ENCODE measurements around the gene TGFBR2. TPM values are rescaled to one million over a fixed set of nuclear protein-coding genes. Genes with fewer than 3 reads are reported as not detected.

Gene TGFBR2
- total and polyA plus RNA-seq, 2 experiments from 2014 or later, result 4.7 to 13.0 TPM

GRCh38 chr3:30643763-30644462 lies 37.5 kb downstream of the TGFBR2 start:
- Mint-ChIP-seq H3K4me1 (peaks cover 15% of the 10 kb centered on the region), H3K4me3 (no peak overlapping the region), H3K27me3 (ENCODE audit: insufficient read depth, low read depth, poor library complexity) (no peaks in the 10 kb centered on the region), H3K27ac (no peak overlapping the region), H3K9me3 (no peaks in the 10 kb centered on the region; the same call in 2 of the 3 replicates), H3K36me3 (ENCODE audit: low read depth) (peaks cover 32% of the 10 kb centered on the region)
- Histone ChIP-seq H3K4me1 (ENCODE audit: insufficient read depth) (peaks cover 11% of the 10 kb centered on the region), H3K4me3 (no peak overlapping the region), H3K79me2 (replicated peaks; ENCODE audit: insufficient read depth) (peaks cover 58% of the 10 kb centered on the region), H3K27ac (ENCODE audit: low read depth) (no peak overlapping the region), H2AFZ (no peak overlapping the region), H3F3A (replicated peaks; ENCODE audit: low read depth) (no peaks in the 10 kb centered on the region), H3K36me3 (ENCODE audit: insufficient read depth) (peaks cover 12% of the 10 kb centered on the region; the same call in 1 of the 2 replicates), H3K27me3 (ENCODE audit: insufficient read depth) (no peaks in the 10 kb centered on the region), H4K20me1 (replicated peaks; ENCODE audit: insufficient read depth) (peaks cover 6% of the 10 kb centered on the region; the same call in 1 of the 2 replicates), H3K9me2 (ENCODE audit: insufficient read depth) (no peaks in the 10 kb centered on the region; the same call in 1 of the 2 replicates), H3K4me2 (no peak overlapping the region)
- no peak for DNase-seq (ENCODE audit: low spot score)
- ATAC-seq, result no peak
- TF ChIP-seq CREB1 (CRISPR knock-in tag; IDR thresholded peaks at IDR 0.05; ENCODE audit: low read depth), result no peak
- TF ChIP-seq ZNF462 (CRISPR knock-in tag; IDR thresholded peaks at IDR 0.05), result no peak

- Histone ChIP-seq H3K4me2 (no peak overlapping the region), H3F3A (replicated peaks; ENCODE audit: low read depth) (no peaks in the 10 kb centered on the region), H2AFZ (no peak overlapping the region), H3K36me3 (ENCODE audit: insufficient read depth) (peaks cover 12% of the 10 kb centered on the region; the same call in 1 of the 2 replicates), H3K4me1 (ENCODE audit: insufficient read depth) (peaks cover 15% of the 10 kb centered on the region), H3K27me3 (ENCODE audit: insufficient read depth) (no peaks in the 10 kb centered on the region), H3K4me3 (no peak overlapping the region), H3K27ac (ENCODE audit: low read depth) (no peak overlapping the region), H3K79me2 (replicated peaks; ENCODE audit: insufficient read depth) (peaks cover 51% of the 10 kb centered on the region), H4K20me1 (replicated peaks; ENCODE audit: insufficient read depth) (peaks cover 6% of the 10 kb centered on the region; the same call in 1 of the 2 replicates), H3K9me2 (ENCODE audit: insufficient read depth) (no peaks in the 10 kb centered on the region; the same call in 1 of the 2 replicates)
- H3K4me3 Mint-ChIP-seq, result no peak overlapping the region
- ATAC-seq, result no peak
- peaks cover 32% of the 10 kb centered on the region for H3K36me3 Mint-ChIP-seq (ENCODE audit: low read depth)
- H3K9me3 Mint-ChIP-seq, result no peaks in the 10 kb centered on the region; the same call in 2 of the 3 replicates
- peaks cover 20% of the 10 kb centered on the region for H3K4me1 Mint-ChIP-seq
- DNase-seq (ENCODE audit: low spot score), result no peak
- H3K27me3 Mint-ChIP-seq (ENCODE audit: insufficient read depth, low read depth, poor library complexity), result no peaks in the 10 kb centered on the region
- no peak overlapping the region for H3K27ac Mint-ChIP-seq
- TF ChIP-seq ETS1 (IDR thresholded peaks at IDR 0.05), result no peak
- TF ChIP-seq NANOG (IDR thresholded peaks at IDR 0.05; ENCODE audit: borderline replicate concordance), result no peak
These were observed 38.2 kb downstream of the TGFBR2 start for GRCh38 chr3:30644615-30645014.

Measured in GM23338 (cell line).